Colonic mucosa (tissue), 4 donors: ENCODE results near the gene KCNIP1. TPM values are rescaled to one million over a fixed set of nuclear protein-coding genes. Genes with fewer than 3 reads are reported as not detected.

Source experiments
- DNase-seq: peaks from one replicate; pipeline ENCODE4 v3.0.0-alpha.2; 2020
- H3K27ac ChIP-seq: fragments of 200-600 bp; one replicate; pipeline ENCODE4 v1.8.0; 2021
- H3K27me3 ChIP-seq: fragments of 200-600 bp; one replicate; pipeline ENCODE4 v1.8.0; 2021
- H3K36me3 ChIP-seq: fragments of 200-600 bp; one replicate; pipeline ENCODE4 v1.8.0; 2021
- H3K4me1 ChIP-seq: fragments of 200-600 bp; one replicate; pipeline ENCODE4 v1.8.0; 2021; ENCODE audit warnings: mild to moderate bottlenecking
- H3K4me3 ChIP-seq: fragments of 200-600 bp; one replicate; pipeline ENCODE4 v1.8.0; 2021
- H3K9ac ChIP-seq, 2 donors: one replicate each; pipeline ENCODE4 v1.7.0; 2013; ENCODE audit warnings: control low read depth in 2 of 2, low read depth in 2 of 2, low read length in 2 of 2
- H3K9me3 ChIP-seq: fragments of 200-600 bp; one replicate; pipeline ENCODE4 v1.8.0; 2021
- intact Hi-C: fragments of 100-400 bp; cut with DNase I; formaldehyde crosslinking; loops from one replicate; pipeline ENCODE4 v1.14.1; 2022
- total RNA-seq, 2 donors: library from RNA; stranded (reverse); fragmentation: NEBNext Ultra II Directional in 1 of 2; extraction: Animal tissue kit (Norgen Biotek cat#: 25700) in 1 of 2; gene quantifications; one replicate each; pipeline ENCODE4 v1.2.1, GENCODE V29; 2021
- TF ChIP-seq, protein P1 (sequence below): fragments of 200-600 bp; IDR thresholded peaks from one replicate; pipeline ENCODE4 v1.8.0; 2022; ENCODE audit warnings: antibody characterized with exemption, mild to moderate bottlenecking
- donor health status: healthy.
- donor health status: DM: no; HTN: no; CAD: no.
- donor health status: DM: no; HTN: no; CAD: no.

KCNIP1 gene
- total RNA-seq, 2 donors from 2014 or later: 0.24 to 0.25 TPM

DNA sequence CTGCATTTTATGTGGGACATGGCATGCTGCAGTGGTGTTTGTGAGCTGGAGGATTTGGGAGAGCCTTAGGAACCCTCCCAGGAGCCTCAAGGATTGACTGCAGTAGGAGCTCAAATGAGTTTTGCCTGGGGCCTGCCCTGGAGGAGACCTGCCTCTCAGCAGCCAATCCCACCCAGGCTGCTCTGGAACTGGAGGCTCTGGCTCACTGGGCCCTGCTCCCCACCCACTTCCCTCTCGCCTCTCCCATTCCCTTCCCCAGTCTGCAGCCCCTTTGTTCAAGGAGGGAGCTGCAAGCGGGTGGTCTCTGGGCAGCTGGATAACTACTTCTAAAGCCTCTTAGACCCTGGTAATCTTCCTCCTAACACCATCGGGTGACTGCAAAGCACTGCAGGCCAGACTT lies 24.2 kb downstream of the KCNIP1 start:
- TF ChIP-seq, protein P1, sequence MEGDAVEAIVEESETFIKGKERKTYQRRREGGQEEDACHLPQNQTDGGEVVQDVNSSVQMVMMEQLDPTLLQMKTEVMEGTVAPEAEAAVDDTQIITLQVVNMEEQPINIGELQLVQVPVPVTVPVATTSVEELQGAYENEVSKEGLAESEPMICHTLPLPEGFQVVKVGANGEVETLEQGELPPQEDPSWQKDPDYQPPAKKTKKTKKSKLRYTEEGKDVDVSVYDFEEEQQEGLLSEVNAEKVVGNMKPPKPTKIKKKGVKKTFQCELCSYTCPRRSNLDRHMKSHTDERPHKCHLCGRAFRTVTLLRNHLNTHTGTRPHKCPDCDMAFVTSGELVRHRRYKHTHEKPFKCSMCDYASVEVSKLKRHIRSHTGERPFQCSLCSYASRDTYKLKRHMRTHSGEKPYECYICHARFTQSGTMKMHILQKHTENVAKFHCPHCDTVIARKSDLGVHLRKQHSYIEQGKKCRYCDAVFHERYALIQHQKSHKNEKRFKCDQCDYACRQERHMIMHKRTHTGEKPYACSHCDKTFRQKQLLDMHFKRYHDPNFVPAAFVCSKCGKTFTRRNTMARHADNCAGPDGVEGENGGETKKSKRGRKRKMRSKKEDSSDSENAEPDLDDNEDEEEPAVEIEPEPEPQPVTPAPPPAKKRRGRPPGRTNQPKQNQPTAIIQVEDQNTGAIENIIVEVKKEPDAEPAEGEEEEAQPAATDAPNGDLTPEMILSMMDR: no peak
- Histone ChIP-seq H3K27ac (no peak overlapping the region), H3K4me1 (no peaks in the 10 kb centered on the region), H3K36me3 (no peaks in the 10 kb centered on the region), H3K9me3 (no peaks in the 10 kb centered on the region), H3K4me3 (no peak overlapping the region), H3K27me3 (no peaks in the 10 kb centered on the region), H3K9ac (no peak overlapping the region)
- intact Hi-C loops: no loop called here
- no peak for DNase-seq

DNA sequence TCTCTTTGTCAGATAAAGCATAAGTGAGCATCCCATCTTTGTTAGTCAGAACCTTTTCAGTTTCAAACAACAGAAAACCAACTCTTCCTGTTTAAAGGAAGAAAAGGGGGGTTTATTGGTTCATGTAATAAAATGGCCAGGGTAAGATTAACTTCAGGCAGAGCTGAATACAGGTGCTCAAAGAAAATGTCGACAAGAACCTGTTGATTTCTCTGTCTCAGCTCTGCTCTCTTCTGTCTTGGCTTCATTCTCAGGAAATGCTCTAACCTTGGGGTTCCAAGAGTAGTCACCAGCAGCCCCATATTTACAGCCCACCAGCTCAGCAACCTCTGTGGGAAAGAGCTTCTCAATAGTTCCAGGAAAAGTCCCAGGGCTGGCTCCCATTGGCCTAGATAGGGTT lies 25.2 kb downstream of the KCNIP1 start:
- Histone ChIP-seq H3K4me1 (no peaks in the 10 kb centered on the region), H3K9ac (no peak overlapping the region), H3K27me3 (no peaks in the 10 kb centered on the region), H3K4me3 (no peak overlapping the region), H3K9me3 (no peaks in the 10 kb centered on the region), H3K36me3 (no peaks in the 10 kb centered on the region), H3K27ac (no peak overlapping the region)
- intact Hi-C loops: no loop called here
- TF ChIP-seq, protein P1: no peak
- DNase-seq: no peak

DNA sequence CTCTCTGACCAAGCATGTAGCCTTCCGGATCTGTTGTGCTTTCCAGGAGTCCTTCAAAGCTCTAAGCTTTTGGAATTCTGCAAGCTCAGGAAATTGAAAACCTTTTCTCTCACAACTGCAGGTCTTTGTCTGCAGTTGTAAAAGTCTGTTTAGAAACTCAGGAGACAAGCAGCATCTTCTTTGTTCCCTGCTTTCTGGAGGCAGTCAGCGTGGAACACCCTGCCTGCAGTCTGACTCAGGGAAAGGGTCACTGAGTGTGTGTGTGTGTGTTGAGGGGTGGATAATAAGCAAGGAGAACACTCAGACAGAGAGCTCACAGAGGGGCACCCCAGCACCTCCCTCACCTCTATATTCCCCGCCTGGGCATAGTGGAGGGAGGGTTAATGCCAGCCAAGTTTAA lies 29.1 kb downstream of the KCNIP1 start:
- Histone ChIP-seq H3K4me1 (no peaks in the 10 kb centered on the region), H3K27me3 (no peaks in the 10 kb centered on the region), H3K27ac (no peak overlapping the region), H3K4me3 (no peak overlapping the region), H3K9me3 (no peaks in the 10 kb centered on the region), H3K9ac (no peak overlapping the region), H3K36me3 (no peaks in the 10 kb centered on the region)
- intact Hi-C loops: no loop called here
- DNase-seq: no peak
- TF ChIP-seq, protein P1: no peak

DNA sequence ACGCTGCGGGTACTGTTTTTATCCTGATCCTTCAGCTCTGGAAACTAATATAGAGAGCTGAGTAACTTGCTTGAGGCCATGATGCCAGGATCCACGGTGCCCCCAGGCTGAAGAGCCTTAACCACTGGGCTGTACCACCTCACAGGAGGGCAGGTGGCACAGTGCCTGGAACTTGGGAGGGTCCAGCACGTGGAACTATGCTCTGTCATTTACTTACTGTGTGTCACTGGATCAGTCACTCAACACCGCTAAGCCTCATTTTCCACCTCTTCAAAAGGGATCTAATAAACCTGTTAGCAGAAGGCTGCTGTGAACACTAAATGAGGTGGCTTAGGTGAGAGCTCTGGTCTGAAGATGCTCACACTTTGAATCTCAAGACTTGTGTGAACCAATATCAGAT lies 29.6 kb downstream of the KCNIP1 start:
- H3K27ac ChIP-seq: no peak overlapping the region
- H3K9me3 ChIP-seq: no peaks in the 10 kb centered on the region
- intact Hi-C loops: no loop called here
- H3K4me1 ChIP-seq: no peaks in the 10 kb centered on the region
- no peaks in the 10 kb centered on the region for H3K36me3 ChIP-seq
- no peak overlapping the region for H3K4me3 ChIP-seq
- H3K9ac ChIP-seq: no peak overlapping the region
- TF ChIP-seq, protein P1: no peak
- DNase-seq: no peak
- H3K27me3 ChIP-seq: no peaks in the 10 kb centered on the region

DNA sequence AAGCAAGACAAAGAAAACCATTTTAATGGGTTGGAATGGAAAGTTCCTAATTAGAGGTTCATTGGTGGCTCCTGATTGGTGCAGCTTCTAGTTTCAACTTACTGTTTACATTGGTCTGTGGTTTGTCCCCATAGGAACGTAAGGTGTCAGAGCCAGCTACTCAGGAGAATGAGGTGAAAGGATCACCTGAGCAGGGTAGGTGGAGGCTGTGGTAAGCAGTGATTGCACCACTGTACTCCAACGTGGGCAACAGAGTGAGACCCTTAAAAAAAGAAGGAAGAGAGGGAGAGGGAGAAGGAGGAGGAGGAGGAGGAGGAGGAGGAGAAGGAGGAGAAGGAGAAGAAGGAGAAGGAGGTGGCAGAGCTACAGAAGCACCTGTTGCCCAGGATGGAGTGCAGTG lies 30.4 kb downstream of the KCNIP1 start:
- no peaks in the 10 kb centered on the region for H3K4me1 ChIP-seq
- intact Hi-C loops: no loop called here

More for the DNA sequence above, 30.4 kb downstream of the KCNIP1 start:
- H3K9ac ChIP-seq: no peak overlapping the region
- no peak overlapping the region for H3K27ac ChIP-seq
- H3K36me3 ChIP-seq: no peaks in the 10 kb centered on the region
- no peaks in the 10 kb centered on the region for H3K27me3 ChIP-seq
- no peak overlapping the region for H3K4me3 ChIP-seq
- no peaks in the 10 kb centered on the region for H3K9me3 ChIP-seq
- DNase-seq: no peak
- TF ChIP-seq, protein P1: no peak
